BLaER1 treated with 17β-estradiol and CSF1 and Interleukin-3, amounts not matched to agents 10 nM and 100 nM (cell line): ENCODE results near the gene SARM1.

ENCODE experiments used
- H3K27ac ChIP-seq, 11 experiments: shearing (Covaris generic); formaldehyde crosslinking; 2 replicates each; pipeline ENCODE4 v1.8.1; 2022
- H3K27me3 ChIP-seq, 11 experiments: shearing (Covaris generic); formaldehyde crosslinking; 2 replicates each; pipeline ENCODE4 v1.8.1; 2022
- H3K36me3 ChIP-seq, 11 experiments: shearing (Covaris generic); formaldehyde crosslinking; 2 replicates each; pipeline ENCODE4 v1.8.1; 2022
- H3K4me1 ChIP-seq, 10 experiments: shearing (Covaris generic); formaldehyde crosslinking; 2 replicates each; pipeline ENCODE4 v1.8.1; 2022
- H3K4me2 ChIP-seq, 11 experiments: shearing (Covaris generic); formaldehyde crosslinking; 2 replicates each; pipeline ENCODE4 v1.8.1; 2022
- H3K4me3 ChIP-seq, 10 experiments: shearing (Covaris generic); formaldehyde crosslinking; 2 replicates each; pipeline ENCODE4 v1.8.1; 2022
- H3K9ac ChIP-seq, 11 experiments: shearing (Covaris generic); formaldehyde crosslinking; 2 replicates each; pipeline ENCODE4 v1.8.1; 2022
- H3K9me3 ChIP-seq, 11 experiments: shearing (Covaris generic); formaldehyde crosslinking; replicated peaks in 1 of 11; 2 replicates each; pipeline ENCODE4 v1.8.1; 2022
- H4K20me1 ChIP-seq, 11 experiments: shearing (Covaris generic); formaldehyde crosslinking; 2 replicates each; pipeline ENCODE4 v1.8.1; 2022
- Cebpa-rat ChIP-seq, 11 experiments: shearing (Covaris generic); IDR thresholded peaks; 2 replicates each; pipeline ENCODE4 v1.8.1; 2022

SARM1 gene

DNA sequence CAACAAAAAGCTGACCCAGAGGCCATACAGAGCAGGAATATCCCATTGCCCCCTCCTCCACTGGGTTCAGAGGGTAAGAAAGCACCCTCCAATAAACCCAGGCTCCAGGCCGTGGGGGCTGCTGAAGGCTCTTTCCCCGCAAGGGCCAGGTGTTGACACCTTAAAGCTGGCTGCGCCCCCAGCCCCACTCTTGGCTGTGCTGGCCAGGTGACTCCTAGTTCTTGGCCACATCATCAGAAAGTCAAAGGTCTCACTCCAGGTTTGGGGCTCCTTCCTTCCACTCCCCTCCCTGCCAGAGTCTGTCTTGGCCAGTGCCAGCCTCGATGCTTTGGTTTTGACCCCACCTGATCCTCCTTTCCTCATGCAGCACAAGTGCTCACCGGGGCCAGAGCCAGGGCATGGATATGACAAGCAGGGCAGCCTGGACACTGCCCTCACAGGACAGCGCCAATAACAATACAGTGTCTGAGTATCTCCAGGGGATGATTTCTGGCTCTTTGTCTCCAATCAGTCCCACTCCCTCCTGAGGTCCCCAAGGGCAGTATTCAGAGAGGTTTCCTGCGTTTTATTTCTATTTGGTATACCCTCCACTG lies 26.3 kb downstream of the SARM1 start:
- H3K9me3 ChIP-seq, result no peaks in the 10 kb centered on the region
- no peak overlapping the region for H3K4me3 ChIP-seq
- peak overlapping the region in 10 of 11 experiments; percentile 15 to 66 (median 50); a peak in 17 of 22 replicates for H3K27ac ChIP-seq
- no peak for TF ChIP-seq Cebpa-rat (IDR thresholded peaks at IDR 0.05)
- H3K4me2 ChIP-seq, result peak overlapping the region; percentile 54 to 100 (median 74)
- peaks cover 32 to 81% (median 54%) of the 10 kb centered on the region in 11 experiments for H3K36me3 ChIP-seq
- peaks cover 0 to 12% (median 0%) of the 10 kb centered on the region in 11 experiments; a peak in 5 of 22 replicates for H4K20me1 ChIP-seq
- peak overlapping the region; percentile 10 to 61 (median 45); a peak in 14 of 22 replicates for H3K9ac ChIP-seq
- peaks cover 18 to 89% (median 51%) of the 10 kb centered on the region in 10 experiments for H3K4me1 ChIP-seq
- no peaks in the 10 kb centered on the region for H3K27me3 ChIP-seq

GRCh38 chr17:28398280-28398981 lies 26.9 kb downstream of the SARM1 start:
- peaks cover 28 to 75% (median 48%) of the 10 kb centered on the region in 11 experiments for H3K36me3 ChIP-seq

DNA sequence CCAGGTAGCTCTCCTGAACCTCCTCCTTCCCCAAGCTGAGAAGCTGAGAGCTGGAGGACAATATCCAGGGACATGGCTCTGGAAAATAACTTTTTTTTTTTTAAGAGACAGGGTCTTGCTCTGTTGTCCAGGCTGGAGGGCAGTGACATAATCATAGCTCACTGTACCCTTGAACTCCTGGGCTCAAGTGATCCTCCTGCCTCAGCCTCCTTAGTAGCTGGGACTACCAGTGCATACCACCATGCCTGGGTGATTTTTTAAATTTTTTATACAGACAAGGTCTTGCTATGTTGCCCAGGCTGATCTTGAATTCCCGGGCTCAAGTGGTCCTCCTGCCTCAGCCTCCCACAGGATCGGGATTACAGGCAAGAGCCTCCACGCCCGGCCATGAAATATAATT lies 28.3 kb downstream of the SARM1 start:
- Histone ChIP-seq H3K4me1 (peaks cover 35 to 100% (median 70%) of the 10 kb centered on the region in 10 experiments), H3K27me3 (no peaks in the 10 kb centered on the region), H3K9me3 (no peaks in the 10 kb centered on the region), H3K4me3 (no peak overlapping the region), H3K9ac (no peak overlapping the region), H3K27ac (peak overlapping the region in 4 of 11 experiments; percentile 5 to 66 (median 42); a peak in 3 of 22 replicates), H4K20me1 (peaks cover 0 to 12% (median 0%) of the 10 kb centered on the region in 11 experiments; a peak in 4 of 22 replicates), H3K36me3 (peaks cover 14 to 73% (median 35%) of the 10 kb centered on the region in 11 experiments), H3K4me2 (peak overlapping the region in 5 of 11 experiments; percentile 77 to 100 (median 95); a peak in 9 of 22 replicates)
- TF ChIP-seq Cebpa-rat (IDR thresholded peaks at IDR 0.05), result no peak

More at GRCh38 chr17:28398280-28398981, 26.9 kb downstream of the SARM1 start:
- Histone ChIP-seq H3K4me2 (peak overlapping the region; percentile 54 to 100 (median 74)), H3K27ac (peak overlapping the region in 10 of 11 experiments; percentile 15 to 66 (median 50); a peak in 18 of 22 replicates), H3K27me3 (no peaks in the 10 kb centered on the region), H4K20me1 (peaks cover 0 to 12% (median 0%) of the 10 kb centered on the region in 11 experiments; a peak in 5 of 22 replicates), H3K4me1 (peaks cover 21 to 95% (median 58%) of the 10 kb centered on the region in 10 experiments), H3K9me3 (no peaks in the 10 kb centered on the region), H3K4me3 (no peak overlapping the region), H3K9ac (peak overlapping the region; percentile 10 to 61 (median 45); a peak in 15 of 22 replicates)
- no peak for TF ChIP-seq Cebpa-rat (IDR thresholded peaks at IDR 0.05)

DNA sequence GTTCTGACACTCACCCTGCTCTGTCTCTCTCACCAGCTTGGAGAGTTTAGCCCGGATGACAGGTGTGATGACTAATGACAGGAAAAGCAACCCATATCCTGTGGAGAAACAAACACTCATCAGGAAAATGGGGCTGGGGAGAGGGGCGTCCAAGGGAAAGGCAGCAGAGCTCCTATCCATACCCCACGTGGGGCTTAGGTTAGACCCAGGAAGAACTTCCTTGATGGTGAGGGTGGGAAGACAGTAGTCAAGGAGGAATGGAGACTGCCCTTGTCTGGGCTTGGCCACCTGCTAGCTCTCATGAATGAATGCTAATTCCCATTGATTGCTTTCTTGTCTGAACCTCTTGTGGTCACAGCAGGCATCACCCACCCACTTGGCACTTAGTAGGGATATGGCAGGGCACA lies 30.7 kb downstream of the SARM1 start:
- peaks cover 0 to 53% (median 11%) of the 10 kb centered on the region in 11 experiments; a peak in 16 of 22 replicates for H3K36me3 ChIP-seq
- H3K27ac ChIP-seq, result peak overlapping the region in 1 of 11 experiments; percentile 10; a peak in 1 of 22 replicates
- no peak overlapping the region for H3K9ac ChIP-seq
- H3K4me1 ChIP-seq, result peaks cover 43 to 96% (median 78%) of the 10 kb centered on the region in 10 experiments
- H4K20me1 ChIP-seq, result peaks cover 0 to 9% (median 0%) of the 10 kb centered on the region in 11 experiments; a peak in 3 of 22 replicates
- no peak for TF ChIP-seq Cebpa-rat (IDR thresholded peaks at IDR 0.05)
- peak overlapping the region in 6 of 11 experiments; percentile 11 to 100 (median 96); a peak in 11 of 22 replicates for H3K4me2 ChIP-seq
- H3K4me3 ChIP-seq, result no peak overlapping the region
- H3K9me3 ChIP-seq, result no peaks in the 10 kb centered on the region
- peaks cover 0 to 10% (median 0%) of the 10 kb centered on the region in 11 experiments; a peak in 3 of 22 replicates for H3K27me3 ChIP-seq

DNA sequence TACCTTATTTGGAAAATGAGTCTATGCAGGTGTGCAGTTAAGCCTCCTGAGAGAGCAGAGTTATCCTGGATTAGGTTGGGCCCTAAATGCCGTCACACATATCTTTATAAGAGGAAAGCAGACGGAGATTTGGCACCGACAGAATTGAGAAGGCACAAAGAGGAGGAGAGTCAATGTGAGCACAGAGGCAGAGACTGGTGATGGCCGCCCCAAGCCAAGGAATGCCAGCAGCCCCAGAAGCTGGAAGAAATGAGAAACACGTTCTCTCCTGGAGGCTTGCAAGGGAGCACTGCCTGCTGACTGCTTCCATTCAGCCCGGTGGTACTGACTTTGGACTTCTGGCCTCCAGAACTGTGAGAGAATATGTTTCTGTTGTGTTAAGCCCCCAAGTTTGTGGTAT lies 31.4 kb downstream of the SARM1 start:
- Histone ChIP-seq H3K4me3 (peak overlapping the region in 1 of 10 experiments; percentile 65; a peak in 1 of 20 replicates), H3K4me2 (peak overlapping the region in 7 of 11 experiments; percentile 92 to 100 (median 98); a peak in 13 of 22 replicates), H3K27me3 (peaks cover 0 to 10% (median 0%) of the 10 kb centered on the region in 11 experiments; a peak in 3 of 22 replicates), H3K9ac (peak overlapping the region in 1 of 11 experiments; percentile 32; a peak in 1 of 22 replicates), H3K36me3 (peaks cover 0 to 47% (median 6%) of the 10 kb centered on the region in 11 experiments; a peak in 15 of 22 replicates), H3K9me3 (no peaks in the 10 kb centered on the region), H3K27ac (peak overlapping the region in 4 of 11 experiments; percentile 10 to 45 (median 24); a peak in 2 of 22 replicates), H3K4me1 (peaks cover 39 to 91% (median 72%) of the 10 kb centered on the region in 10 experiments), H4K20me1 (peaks cover 0 to 7% (median 0%) of the 10 kb centered on the region in 11 experiments; a peak in 3 of 22 replicates)
- TF ChIP-seq Cebpa-rat (IDR thresholded peaks at IDR 0.05), result no peak

DNA sequence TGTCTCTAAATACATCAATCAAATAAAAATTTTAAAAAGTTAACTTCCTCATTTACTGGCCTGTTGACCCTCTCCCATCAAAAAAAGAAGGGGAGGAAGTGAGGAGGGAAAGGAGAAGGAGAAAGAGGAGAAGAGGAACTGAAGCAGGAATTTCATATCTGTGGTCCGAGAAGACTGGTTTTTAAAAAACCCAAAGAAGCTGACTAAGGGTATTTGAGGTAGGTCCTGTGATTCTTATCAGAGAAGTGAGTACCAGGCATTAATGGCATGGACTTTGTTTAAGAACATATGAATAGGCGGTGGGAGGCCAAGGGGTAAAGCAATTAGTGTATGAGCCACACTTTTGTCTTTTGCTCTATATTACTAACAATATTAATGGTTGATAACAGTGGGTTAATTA lies 32.5 kb downstream of the SARM1 start:
- peaks cover 0 to under 1% (median 0%) of the 10 kb centered on the region in 11 experiments; a peak in 1 of 22 replicates for H4K20me1 ChIP-seq
- H3K4me2 ChIP-seq, result peak overlapping the region; percentile 3 to 100 (median 97); a peak in 19 of 22 replicates
- H3K27ac ChIP-seq, result peak overlapping the region in 4 of 11 experiments; percentile 18 to 53 (median 38); a peak in 8 of 22 replicates
- no peaks in the 10 kb centered on the region for H3K9me3 ChIP-seq
- H3K36me3 ChIP-seq, result peaks cover 0 to 40% (median 6%) of the 10 kb centered on the region in 11 experiments; a peak in 12 of 22 replicates
- H3K4me1 ChIP-seq, result peaks cover 28 to 88% (median 60%) of the 10 kb centered on the region in 10 experiments
- peak overlapping the region in 4 of 10 experiments; percentile 65 to 78 (median 74); a peak in 8 of 20 replicates for H3K4me3 ChIP-seq
- no peak for TF ChIP-seq Cebpa-rat (IDR thresholded peaks at IDR 0.05)
- peaks cover 0 to 10% (median 0%) of the 10 kb centered on the region in 11 experiments; a peak in 3 of 22 replicates for H3K27me3 ChIP-seq
- H3K9ac ChIP-seq, result peak overlapping the region in 4 of 11 experiments; percentile 23 to 79 (median 32); a peak in 5 of 22 replicates

- H3K27me3 ChIP-seq, result peaks cover 0 to 10% (median 0%) of the 10 kb centered on the region in 11 experiments; a peak in 3 of 22 replicates
- no peaks in the 10 kb centered on the region for H3K9me3 ChIP-seq
- peaks cover 0 to 36% (median 6%) of the 10 kb centered on the region in 11 experiments; a peak in 12 of 22 replicates for H3K36me3 ChIP-seq
- peak overlapping the region in 5 of 11 experiments; percentile 6 to 53 (median 30); a peak in 8 of 22 replicates for H3K27ac ChIP-seq
- peaks cover 25 to 83% (median 56%) of the 10 kb centered on the region in 10 experiments for H3K4me1 ChIP-seq
- no peaks in the 10 kb centered on the region; a peak in 1 of 22 replicates for H4K20me1 ChIP-seq
- H3K4me2 ChIP-seq, result peak overlapping the region; percentile 3 to 100 (median 97); a peak in 19 of 22 replicates
- H3K9ac ChIP-seq, result peak overlapping the region in 4 of 11 experiments; percentile 23 to 79 (median 32); a peak in 6 of 22 replicates
- TF ChIP-seq Cebpa-rat (IDR thresholded peaks at IDR 0.05), result no peak
- peak overlapping the region in 4 of 10 experiments; percentile 65 to 78 (median 74); a peak in 8 of 20 replicates for H3K4me3 ChIP-seq
Measured at GRCh38 chr17:28404461-28404811, 32.9 kb downstream of the SARM1 start.
